ENCODE measurements around the gene PGAP6.

PGAP6 gene

GRCh38 chr16:324201-324450 is 57.7 kb downstream of the PGAP6 start:
- DNase-seq = no peak

- DNase-seq = no peak
Measured at GRCh38 chr16:322476-323143, 59.2 kb downstream of the PGAP6 start.

GRCh38 chr16:321532-321931 is 60.2 kb downstream of the PGAP6 start:
- DNase-seq = no peak

Measured in kidney glomerular epithelial cell (primary cell).